ENCODE measurements around the gene OLIG2.

Gene OLIG2

GRCh38 chr21:33026878-33027400 lies 1.2 kb downstream of the OLIG2 start:
- peak; percentile 45 for DNase-seq (ENCODE audit: low spot score)

GRCh38 chr21:33027401-33028286 lies 1.9 kb downstream of the OLIG2 start:
- in situ Hi-C loops (cut with MboI; ENCODE audit: low sequenced_read_pairs, unreplicated experiment) = no loop called here
- no peak for TF ChIP-seq CTCF (IDR thresholded peaks at IDR 0.05; ENCODE audit: borderline replicate concordance, control extremely low read depth, extremely low read depth, insufficient read depth, missing control alignments)
- peak; percentile 47 for DNase-seq (ENCODE audit: low spot score)

More at GRCh38 chr21:33026878-33027400, 1.2 kb downstream of the OLIG2 start:
- in situ Hi-C loops (cut with MboI; ENCODE audit: low sequenced_read_pairs, unreplicated experiment) = no loop called here
- TF ChIP-seq CTCF (IDR thresholded peaks at IDR 0.05; ENCODE audit: borderline replicate concordance, control extremely low read depth, extremely low read depth, insufficient read depth, missing control alignments) = no peak

GRCh38 chr21:33028287-33028670 lies 2.5 kb downstream of the OLIG2 start:
- in situ Hi-C loops (cut with MboI; ENCODE audit: low sequenced_read_pairs, unreplicated experiment) = no loop called here
- TF ChIP-seq CTCF (IDR thresholded peaks at IDR 0.05; ENCODE audit: borderline replicate concordance, control extremely low read depth, extremely low read depth, insufficient read depth, missing control alignments) = no peak
- no peak for DNase-seq (ENCODE audit: low spot score)

GRCh38 chr21:33028773-33029384 lies 3.1 kb downstream of the OLIG2 start:
- DNase-seq (ENCODE audit: low spot score) = no peak
- no peak for TF ChIP-seq CTCF (IDR thresholded peaks at IDR 0.05; ENCODE audit: borderline replicate concordance, control extremely low read depth, extremely low read depth, insufficient read depth, missing control alignments)
- in situ Hi-C loops (cut with MboI; ENCODE audit: low sequenced_read_pairs, unreplicated experiment) = no loop called here

- no peak for DNase-seq (ENCODE audit: low spot score)
- in situ Hi-C loops (cut with MboI; ENCODE audit: low sequenced_read_pairs, unreplicated experiment) = no loop called here
- TF ChIP-seq CTCF (IDR thresholded peaks at IDR 0.05; ENCODE audit: borderline replicate concordance, control extremely low read depth, extremely low read depth, insufficient read depth, missing control alignments) = no peak
Observed at GRCh38 chr21:33029385-33029921, 3.7 kb downstream of the OLIG2 start.

- no peak for TF ChIP-seq CTCF (IDR thresholded peaks at IDR 0.05; ENCODE audit: borderline replicate concordance, control extremely low read depth, extremely low read depth, insufficient read depth, missing control alignments)
- in situ Hi-C loops (cut with MboI; ENCODE audit: low sequenced_read_pairs, unreplicated experiment) = no loop called here
- DNase-seq (ENCODE audit: low spot score) = no peak
Observed at GRCh38 chr21:33029975-33030461, 4.3 kb downstream of the OLIG2 start.
